ENCODE measurements around the gene SCGN. TPM values are rescaled to one million over a fixed set of nuclear protein-coding genes. Genes with fewer than 3 reads are reported as not detected.

Gene SCGN
- total and polyA plus RNA-seq, 9 of the 15 experiments (the other 6 are each of a cell fraction or from before 2014, with no cell fraction given), result not detected

GRCh38 chr6:25698631-25699030, 46.6 kb downstream of the SCGN start (continued):
- no peak for TF ChIP-seq ZNF444 (CRISPR knock-in tag; IDR thresholded peaks at IDR 0.05)
- TF ChIP-seq, protein P1, sequence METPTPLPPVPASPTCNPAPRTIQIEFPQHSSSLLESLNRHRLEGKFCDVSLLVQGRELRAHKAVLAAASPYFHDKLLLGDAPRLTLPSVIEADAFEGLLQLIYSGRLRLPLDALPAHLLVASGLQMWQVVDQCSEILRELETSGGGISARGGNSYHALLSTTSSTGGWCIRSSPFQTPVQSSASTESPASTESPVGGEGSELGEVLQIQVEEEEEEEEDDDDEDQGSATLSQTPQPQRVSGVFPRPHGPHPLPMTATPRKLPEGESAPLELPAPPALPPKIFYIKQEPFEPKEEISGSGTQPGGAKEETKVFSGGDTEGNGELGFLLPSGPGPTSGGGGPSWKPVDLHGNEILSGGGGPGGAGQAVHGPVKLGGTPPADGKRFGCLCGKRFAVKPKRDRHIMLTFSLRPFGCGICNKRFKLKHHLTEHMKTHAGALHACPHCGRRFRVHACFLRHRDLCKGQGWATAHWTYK (CRISPR knock-in tag; IDR thresholded peaks at IDR 0.05), result 0 out of 2 replicates have a peak, but pooled peaks have one; percentile 31
- TF ChIP-seq, protein P2, sequence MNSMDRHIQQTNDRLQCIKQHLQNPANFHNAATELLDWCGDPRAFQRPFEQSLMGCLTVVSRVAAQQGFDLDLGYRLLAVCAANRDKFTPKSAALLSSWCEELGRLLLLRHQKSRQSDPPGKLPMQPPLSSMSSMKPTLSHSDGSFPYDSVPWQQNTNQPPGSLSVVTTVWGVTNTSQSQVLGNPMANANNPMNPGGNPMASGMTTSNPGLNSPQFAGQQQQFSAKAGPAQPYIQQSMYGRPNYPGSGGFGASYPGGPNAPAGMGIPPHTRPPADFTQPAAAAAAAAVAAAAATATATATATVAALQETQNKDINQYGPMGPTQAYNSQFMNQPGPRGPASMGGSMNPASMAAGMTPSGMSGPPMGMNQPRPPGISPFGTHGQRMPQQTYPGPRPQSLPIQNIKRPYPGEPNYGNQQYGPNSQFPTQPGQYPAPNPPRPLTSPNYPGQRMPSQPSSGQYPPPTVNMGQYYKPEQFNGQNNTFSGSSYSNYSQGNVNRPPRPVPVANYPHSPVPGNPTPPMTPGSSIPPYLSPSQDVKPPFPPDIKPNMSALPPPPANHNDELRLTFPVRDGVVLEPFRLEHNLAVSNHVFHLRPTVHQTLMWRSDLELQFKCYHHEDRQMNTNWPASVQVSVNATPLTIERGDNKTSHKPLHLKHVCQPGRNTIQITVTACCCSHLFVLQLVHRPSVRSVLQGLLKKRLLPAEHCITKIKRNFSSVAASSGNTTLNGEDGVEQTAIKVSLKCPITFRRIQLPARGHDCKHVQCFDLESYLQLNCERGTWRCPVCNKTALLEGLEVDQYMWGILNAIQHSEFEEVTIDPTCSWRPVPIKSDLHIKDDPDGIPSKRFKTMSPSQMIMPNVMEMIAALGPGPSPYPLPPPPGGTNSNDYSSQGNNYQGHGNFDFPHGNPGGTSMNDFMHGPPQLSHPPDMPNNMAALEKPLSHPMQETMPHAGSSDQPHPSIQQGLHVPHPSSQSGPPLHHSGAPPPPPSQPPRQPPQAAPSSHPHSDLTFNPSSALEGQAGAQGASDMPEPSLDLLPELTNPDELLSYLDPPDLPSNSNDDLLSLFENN (IDR thresholded peaks at IDR 0.05; ENCODE audit: low read depth in 2 of 2, low read length in 2 of 2), result peak in 1 of 2 experiments; percentile 79; a peak in 2 of 4 replicates
- TF ChIP-seq MAZ (CRISPR knock-in tag; conservative IDR thresholded peaks at IDR 0.05 in 1 of 2, IDR thresholded peaks at IDR 0.05 in 1 of 2), result peak in 1 of 2 experiments; percentile 51; a peak in 1 of 4 replicates
- no peak for TF ChIP-seq HNRNPH1 (optimal IDR thresholded peaks at IDR 0.05; ENCODE audit: low read depth, low read length)
- no peak for TF ChIP-seq RBM15 (IDR thresholded peaks at IDR 0.05; ENCODE audit: insufficient read depth, low read length)
- TF ChIP-seq FOXK2 (conservative IDR thresholded peaks at IDR 0.05 in 1 of 2, IDR thresholded peaks at IDR 0.05 in 1 of 2; ENCODE audit: low read depth in 2 of 2), result 0 out of 4 replicates have a peak, but pooled peaks have one; percentile 42 to 44
- peak; percentile 77 for TF ChIP-seq SMARCA4 (IDR thresholded peaks at IDR 0.05)
- TF ChIP-seq MCM2 (IDR thresholded peaks at IDR 0.05; ENCODE audit: low read depth), result no peak
- peak; percentile 46; the same call in 1 of the 2 replicates for TF ChIP-seq SMARCC2 (IDR thresholded peaks at IDR 0.05; ENCODE audit: low read depth)
- TF ChIP-seq ARID1B (IDR thresholded peaks at IDR 0.05), result peak; percentile 94
- TF ChIP-seq ELF2 (CRISPR knock-in tag; IDR thresholded peaks at IDR 0.05), result no peak
- no peak for TF ChIP-seq ZNF57 (CRISPR knock-in tag; IDR thresholded peaks at IDR 0.05)
- TF ChIP-seq FOXP4 (CRISPR knock-in tag; IDR thresholded peaks at IDR 0.05; ENCODE audit: borderline replicate concordance), result no peak
- TF ChIP-seq HIVEP1 (CRISPR knock-in tag; IDR thresholded peaks at IDR 0.05), result no peak
- no peak for TF ChIP-seq POLR3G (IDR thresholded peaks at IDR 0.05; ENCODE audit: extremely low read depth, insufficient read length, insufficient replicate concordance)
- no peak for TF ChIP-seq ZSCAN29 (IDR thresholded peaks at IDR 0.05)
- no peak for TF ChIP-seq NR2C1 (IDR thresholded peaks at IDR 0.05)
- TF ChIP-seq NR2C1 (tag; IDR thresholded peaks at IDR 0.05), result no peak
- 0 out of 2 replicates have a peak, but pooled peaks have one; percentile 25 for TF ChIP-seq CXXC5 (CRISPR knock-in tag; IDR thresholded peaks at IDR 0.05)
- no peak for TF ChIP-seq ZNF431 (CRISPR knock-in tag; IDR thresholded peaks at IDR 0.05)
- no peak for TF ChIP-seq NR1H2 (CRISPR knock-in tag; IDR thresholded peaks at IDR 0.05)
- TF ChIP-seq HMG20A (CRISPR knock-in tag; conservative IDR thresholded peaks at IDR 0.05), result no peak
- TF ChIP-seq HNRNPK (IDR thresholded peaks at IDR 0.05; ENCODE audit: low read depth, low read length, poor library complexity, severe bottlenecking), result no peak
- TF ChIP-seq ZFPM2 (CRISPR knock-in tag; IDR thresholded peaks at IDR 0.05), result no peak

Measured in K562 (cell line).